Bronchial epithelial cell (primary cell): ENCODE measurements around the gene CYYR1. TPM values are rescaled to one million over a fixed set of nuclear protein-coding genes. Genes with fewer than 3 reads are reported as not detected.
A peak's percentile ranks its signal among the peaks of the same experiment; 100 is the strongest.

Experiments
- DNase-seq: peaks from one replicate; pipeline ENCODE4 v3.0.0-alpha.2; 2010; ENCODE audit warnings: low read depth
- FAIRE-seq: peaks from 2 replicates; lab custom pipeline; 2011; peaks lifted over from hg19 to GRCh38; lab: Jason Lieb, UNC
- H3K27me3 ChIP-seq: 2 replicates; pipeline ENCODE4 v1.5.1; 2011; ENCODE audit warnings: low read length; ENCODE audit not compliant: control insufficient read depth, insufficient read depth
- H3K36me3 ChIP-seq: 2 replicates; pipeline ENCODE4 v1.5.1; 2011; ENCODE audit warnings: low read length; ENCODE audit not compliant: control insufficient read depth, insufficient read depth
- H3K4me3 ChIP-seq: 2 replicates; pipeline ENCODE4 v1.5.1; 2011; ENCODE audit warnings: mild to moderate bottlenecking, low read depth, low read length, control low read depth
- CTCF ChIP-seq: IDR thresholded peaks from 2 replicates; pipeline ENCODE4 v1.5.1; 2011; ENCODE audit warnings: mild to moderate bottlenecking, moderate library complexity, low read length, control low read depth, inconsistent platforms; ENCODE audit not compliant: insufficient read depth, severe bottlenecking
- total RNA-seq: library from RNA; depleted of rRNA; stranded (reverse); fragments of >200 nt; gene quantifications from 2 replicates; pipeline ENCODE4 v1.2.1, GENCODE V29; 2014

The CYYR1 gene
- total RNA-seq, 1 donor from 2014 or later = 1.1 TPM

- H3K4me3 ChIP-seq = no peak overlapping the region
- no peaks in the 10 kb centered on the region for H3K36me3 ChIP-seq
- no peaks in the 10 kb centered on the region for H3K27me3 ChIP-seq
- no peak for DNase-seq
- peak; percentile 28 for FAIRE-seq
- TF ChIP-seq CTCF = no peak
Measured at GRCh38 chr21:26432410-26432809, 140.7 kb downstream of the CYYR1 start.

DNA sequence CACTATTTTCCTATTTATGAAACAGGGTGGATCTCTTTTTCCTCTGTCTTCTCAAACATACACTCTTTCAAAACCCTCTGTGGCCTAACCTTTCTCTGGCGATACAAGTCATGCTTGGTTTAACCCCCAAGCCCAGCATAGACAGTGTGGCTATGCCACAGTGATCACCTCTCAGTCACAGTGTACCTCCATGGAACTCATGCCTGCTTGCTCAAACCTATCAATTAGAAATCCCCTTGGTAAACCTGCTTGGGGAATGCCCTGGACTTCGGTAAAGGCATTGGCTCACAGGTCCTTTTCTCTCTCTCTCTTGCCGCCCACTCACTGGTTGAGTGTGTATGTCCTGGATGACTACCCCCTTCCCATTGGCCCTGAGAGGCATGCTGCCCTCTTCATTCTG is 147.5 kb downstream of the CYYR1 start:
- Histone ChIP-seq H3K4me3 (no peak overlapping the region), H3K27me3 (no peaks in the 10 kb centered on the region), H3K36me3 (no peaks in the 10 kb centered on the region)
- FAIRE-seq (no peak), DNase-seq (peak; percentile 40)
- no peak for TF ChIP-seq CTCF

GRCh38 chr21:26423511-26423910 is 149.6 kb downstream of the CYYR1 start:
- no peaks in the 10 kb centered on the region for H3K36me3 ChIP-seq
- no peak for TF ChIP-seq CTCF
- H3K4me3 ChIP-seq = no peak overlapping the region
- no peak for DNase-seq
- FAIRE-seq = no peak
- no peaks in the 10 kb centered on the region for H3K27me3 ChIP-seq

GRCh38 chr21:26422706-26423105 is 150.4 kb downstream of the CYYR1 start:
- Histone ChIP-seq H3K36me3 (no peaks in the 10 kb centered on the region), H3K4me3 (no peak overlapping the region), H3K27me3 (no peaks in the 10 kb centered on the region)
- DNase-seq (no peak), FAIRE-seq (no peak)
- TF ChIP-seq CTCF = no peak

- no peak for FAIRE-seq
- H3K36me3 ChIP-seq = no peaks in the 10 kb centered on the region
- DNase-seq = no peak
- H3K27me3 ChIP-seq = no peaks in the 10 kb centered on the region
- no peak overlapping the region for H3K4me3 ChIP-seq
- no peak for TF ChIP-seq CTCF
Measured at GRCh38 chr21:26422138-26422537, 150.9 kb downstream of the CYYR1 start.

GRCh38 chr21:26421724-26422123 is 151.4 kb downstream of the CYYR1 start:
- Histone ChIP-seq H3K36me3 (no peaks in the 10 kb centered on the region), H3K4me3 (no peak overlapping the region), H3K27me3 (no peaks in the 10 kb centered on the region)
- DNase-seq (peak; percentile 63), FAIRE-seq (no peak)
- TF ChIP-seq CTCF = no peak
